GM19467 (cell line): ENCODE results near the gene HELZ.
"Not testable (repeated sequence)": the region's sequence is repeated elsewhere in the genome, so short reads cannot be mapped to it uniquely, and the experiment has no call there.

ENCODE experiments used
- ATAC-seq: cut with Tn5 transposase; IDR thresholded peaks from one replicate; pipeline ENCODE4 v1.9.1; 2021; ENCODE audit warnings: mild to moderate bottlenecking, moderate library complexity; ENCODE audit not compliant: unreplicated experiment

HELZ gene

DNA sequence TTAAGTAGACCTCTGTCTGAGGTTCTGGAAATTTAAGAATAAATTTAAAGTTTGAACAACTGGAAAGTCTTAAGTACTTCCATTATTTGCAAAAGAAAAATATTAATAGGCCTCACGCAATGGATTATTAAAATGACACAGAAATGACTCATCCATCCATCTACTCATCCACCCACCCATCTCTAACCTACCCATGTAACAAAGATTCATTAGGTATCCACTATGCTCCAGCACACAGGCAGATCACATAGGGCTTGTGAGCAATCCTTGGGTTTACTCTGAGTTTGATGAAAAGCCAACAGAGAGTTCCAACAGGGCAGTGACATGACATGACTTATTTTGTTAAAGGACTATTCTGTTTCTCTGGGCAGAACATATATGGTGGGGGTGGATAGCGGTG lies 93.3 kb downstream of the HELZ start:
- no peak for ATAC-seq

DNA sequence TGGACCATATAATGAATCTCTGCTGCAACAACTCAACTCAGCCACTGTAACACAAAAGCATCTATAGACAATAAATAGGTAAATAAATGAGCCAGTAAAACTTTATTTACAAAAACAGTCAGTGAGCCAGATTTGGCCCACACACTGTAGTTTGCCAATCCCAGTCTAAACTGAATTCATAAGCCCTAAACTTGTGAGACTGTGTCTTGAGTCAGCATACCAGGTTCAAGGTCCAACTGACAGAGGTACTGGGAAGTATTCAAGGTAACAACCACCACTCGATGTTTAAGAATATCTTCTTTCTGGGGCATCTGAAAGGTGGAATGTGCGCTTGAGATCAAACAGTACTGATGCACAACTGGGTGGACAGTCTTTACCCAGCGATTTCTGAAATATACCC lies 94.2 kb downstream of the HELZ start:
- no peak for ATAC-seq

- ATAC-seq = no peak
These were observed 96.6 kb downstream of the HELZ start for GRCh38 chr17:67148352-67148751.

DNA sequence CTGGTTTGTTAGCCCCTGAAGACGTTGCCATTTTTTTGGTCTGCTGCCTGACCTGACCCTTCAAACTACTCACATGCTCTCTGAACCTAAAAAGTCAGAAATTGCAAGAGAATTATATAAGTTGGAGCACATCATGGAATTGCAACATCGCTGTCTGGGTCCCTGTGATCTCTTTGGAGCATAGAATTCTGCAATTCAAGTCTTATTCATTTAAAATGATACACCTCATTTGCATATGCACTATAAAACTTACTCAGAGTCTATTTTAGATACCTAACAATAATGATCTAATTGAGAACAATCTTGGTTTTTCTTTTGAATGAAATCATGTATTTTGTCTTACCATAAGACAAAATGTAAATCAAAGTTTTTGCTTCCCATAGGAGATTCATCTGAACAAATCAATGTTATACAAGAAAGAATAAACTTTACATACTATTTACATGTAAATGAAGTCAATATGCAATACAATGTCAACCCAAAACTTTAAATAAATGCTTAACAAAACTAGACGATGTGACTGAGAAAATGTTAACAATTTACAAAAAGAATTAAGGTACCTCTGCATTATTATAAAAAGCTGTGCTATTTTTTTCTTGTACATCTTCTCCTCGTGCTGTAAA lies 99.7 kb downstream of the HELZ start:
- no peak for ATAC-seq

- ATAC-seq = no peak
These were observed 101.7 kb downstream of the HELZ start for GRCh38 chr17:67143318-67143717.

GRCh38 chr17:67142030-67142429 lies 103.0 kb downstream of the HELZ start:
- not testable (repeated sequence) for ATAC-seq

DNA sequence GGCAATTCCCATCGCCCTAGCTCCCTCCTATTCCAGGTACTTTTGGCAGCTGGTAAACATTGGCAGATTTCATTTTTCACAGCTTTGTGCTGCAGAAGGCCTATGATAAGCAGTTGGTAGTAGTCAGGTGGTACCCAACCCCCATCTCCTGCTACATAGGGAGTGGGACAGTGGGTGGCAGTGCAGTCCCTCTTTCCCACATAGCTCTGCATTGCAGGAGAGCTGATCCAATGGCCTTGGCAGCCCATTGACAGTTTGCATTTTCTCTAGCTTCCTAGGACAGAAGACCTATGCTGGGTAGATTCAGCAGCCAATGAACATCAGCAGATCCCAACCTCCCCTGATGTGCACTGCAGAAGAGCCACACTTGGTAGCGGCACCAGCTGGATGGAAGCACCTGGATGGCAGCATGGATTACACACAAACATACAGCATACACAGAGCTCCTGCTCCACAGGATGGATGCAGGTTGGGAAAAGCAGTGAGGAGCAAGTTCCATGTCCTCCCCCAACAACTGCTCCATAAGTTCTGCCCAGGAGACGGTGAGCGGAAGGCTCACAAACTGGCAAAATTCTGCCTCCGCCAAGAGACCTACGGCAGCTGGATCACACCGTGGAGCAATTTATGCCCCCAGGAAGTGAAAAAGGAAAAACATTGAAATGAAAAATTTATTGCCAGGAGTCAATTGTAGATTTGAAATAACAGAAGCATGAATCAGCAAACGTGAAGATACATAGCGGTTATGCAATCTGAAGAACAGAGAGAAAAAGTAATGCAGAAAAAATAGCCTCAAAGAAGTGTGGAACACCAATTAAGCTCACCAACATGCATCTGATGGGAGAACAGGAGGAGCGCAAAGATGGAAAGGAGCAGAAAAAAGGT lies 105.0 kb downstream of the HELZ start:
- no peak for ATAC-seq

GRCh38 chr17:67139289-67139688 lies 105.7 kb downstream of the HELZ start:
- ATAC-seq = no peak

DNA sequence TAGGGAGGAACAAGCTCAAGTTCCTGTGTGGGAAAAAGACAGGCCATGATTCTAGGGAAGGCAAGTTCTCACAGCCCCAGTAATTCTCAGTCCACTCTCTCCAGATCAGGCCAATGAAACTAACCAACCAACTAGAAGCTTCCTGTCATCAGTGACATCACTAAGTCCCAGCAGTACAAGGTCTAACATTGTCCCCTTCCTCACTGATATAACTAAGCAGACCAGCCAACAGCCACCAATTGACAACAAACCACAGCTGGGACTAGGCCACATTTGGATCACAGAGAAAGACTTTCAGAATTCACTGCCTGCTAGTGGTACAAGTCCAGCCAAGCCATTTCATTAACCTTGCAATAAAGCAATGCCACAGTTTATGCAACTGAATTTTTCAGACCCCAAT lies 106.6 kb downstream of the HELZ start:
- ATAC-seq = no peak

DNA sequence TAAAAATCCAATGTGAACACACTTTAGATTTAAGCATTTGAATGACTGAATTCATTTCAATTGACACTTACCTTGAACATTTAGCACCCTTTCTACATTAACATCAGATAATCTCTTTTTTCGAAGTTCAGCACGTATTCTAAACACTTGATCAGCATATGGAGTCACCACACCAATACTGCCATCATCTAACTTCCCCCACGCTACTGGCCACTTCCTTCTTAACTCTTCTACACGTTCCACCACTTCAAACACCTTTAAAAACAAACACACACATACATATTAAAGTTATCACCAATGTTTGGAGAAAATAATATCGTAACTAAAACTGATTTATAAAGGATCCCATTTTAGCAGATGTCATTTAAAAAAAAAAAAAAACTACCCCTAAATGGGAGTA lies 107.1 kb downstream of the HELZ start:
- no peak for ATAC-seq

- no peak for ATAC-seq
These were observed 108.0 kb downstream of the HELZ start for GRCh38 chr17:67137026-67137370.

- ATAC-seq = no peak
These were observed 108.6 kb downstream of the HELZ start for GRCh38 chr17:67136191-67137025.

GRCh38 chr17:67133161-67133560 lies 111.8 kb downstream of the HELZ start:
- no peak for ATAC-seq

GRCh38 chr17:67132366-67132765 lies 112.6 kb downstream of the HELZ start:
- ATAC-seq = no peak

DNA sequence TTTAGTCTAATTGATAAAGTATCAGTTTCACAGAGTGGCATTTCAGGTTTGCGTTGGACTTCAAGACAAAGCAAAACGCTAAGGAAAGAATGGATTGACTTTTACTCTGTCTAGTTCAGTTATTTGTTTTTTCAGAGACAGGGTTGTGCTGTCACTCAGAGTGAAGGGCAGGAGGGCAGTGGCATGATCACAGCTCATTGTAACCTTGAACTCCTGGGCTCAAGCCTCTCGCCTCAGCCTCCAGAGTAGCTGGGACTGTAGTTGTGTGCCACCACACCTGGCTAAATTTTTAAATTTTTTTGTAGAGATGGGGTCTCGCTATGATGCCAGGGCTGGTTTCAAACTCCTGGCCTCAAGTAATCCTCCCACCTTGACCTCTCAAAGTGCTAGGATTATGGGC lies 114.2 kb downstream of the HELZ start:
- no peak for ATAC-seq

DNA sequence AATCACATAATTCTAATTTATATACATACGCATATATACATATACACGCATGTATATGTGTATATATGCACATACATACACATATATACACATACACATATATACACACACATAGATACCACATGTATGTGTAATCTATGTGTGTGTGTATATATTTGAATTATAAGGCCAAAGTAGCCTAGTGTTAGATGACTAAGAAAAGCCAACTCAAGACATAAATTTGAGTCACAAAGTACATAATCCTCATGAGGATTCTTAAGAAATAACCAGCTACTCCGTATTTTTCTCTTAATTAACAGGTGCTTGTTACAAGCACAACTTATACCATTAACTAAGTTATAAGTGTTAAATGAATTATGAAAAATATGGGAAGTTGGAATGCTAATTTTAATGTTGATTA lies 115.7 kb downstream of the HELZ start:
- no peak for ATAC-seq

GRCh38 chr17:67128700-67129099 lies 116.3 kb downstream of the HELZ start:
- no peak for ATAC-seq

DNA sequence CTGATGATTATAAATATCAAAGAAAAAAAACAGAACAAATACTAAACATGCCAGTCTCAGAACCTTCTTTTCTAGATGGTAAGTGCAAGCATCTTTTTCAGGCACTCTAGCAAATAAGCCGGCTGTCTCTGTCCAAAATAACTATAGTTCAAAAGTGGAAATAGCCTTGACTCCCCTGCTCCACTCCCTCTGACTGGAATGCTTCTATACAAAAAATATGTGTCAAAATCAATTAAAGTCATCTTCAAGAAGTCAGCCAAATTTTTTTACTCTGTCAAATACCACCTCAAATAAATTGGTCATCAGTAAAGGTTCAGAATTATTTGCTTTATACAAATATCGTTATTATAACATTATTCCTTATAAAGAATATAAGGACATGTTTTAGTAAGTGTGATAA lies 117.1 kb downstream of the HELZ start:
- ATAC-seq = no peak

DNA sequence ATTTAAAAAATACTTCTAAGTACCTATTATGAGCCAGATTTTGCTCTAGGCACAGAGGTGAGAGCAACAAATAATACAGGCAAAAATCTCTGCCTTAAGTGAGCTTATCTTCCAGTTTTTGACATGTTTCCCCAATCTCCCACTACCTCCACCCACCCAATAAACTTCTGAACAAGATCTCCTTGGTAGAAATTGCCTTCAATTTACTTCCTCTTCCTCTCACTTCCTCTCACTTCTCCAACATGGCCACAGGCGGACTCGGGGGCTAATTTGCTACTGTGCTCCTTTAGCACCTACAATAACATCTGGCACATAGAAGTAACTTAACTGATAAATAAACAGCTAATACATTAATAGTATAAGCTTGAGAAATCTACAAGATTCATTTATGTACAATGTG lies 118.0 kb downstream of the HELZ start:
- no peak for ATAC-seq

GRCh38 chr17:67126543-67126942 lies 118.5 kb downstream of the HELZ start:
- ATAC-seq = not testable (repeated sequence)

DNA sequence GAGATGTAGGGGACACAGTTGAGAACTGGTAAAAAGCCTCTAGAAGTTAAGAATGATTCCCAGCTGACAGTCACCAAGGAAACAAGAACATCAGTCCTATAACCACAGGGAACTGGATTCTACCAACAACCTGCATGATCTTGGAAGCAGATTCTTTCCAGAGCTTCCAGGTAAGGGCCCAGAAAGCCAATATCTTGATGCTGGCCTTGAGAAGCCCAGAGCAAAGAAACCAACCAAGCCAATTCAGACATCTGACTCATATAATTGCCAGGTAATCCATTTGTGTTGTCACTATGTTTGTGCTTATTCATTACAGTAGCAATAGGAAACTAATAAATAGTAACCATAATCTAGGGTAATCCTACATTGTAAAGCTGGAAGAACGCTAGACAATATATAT lies 119.1 kb downstream of the HELZ start:
- ATAC-seq = no peak

GRCh38 chr17:67125417-67125816 lies 119.6 kb downstream of the HELZ start:
- no peak for ATAC-seq
